HG03175 (cell line): ENCODE measurements around the gene RAPGEF5.

Source experiments
- ATAC-seq: cut with Tn5 transposase; IDR thresholded peaks from one replicate; pipeline ENCODE4 v1.9.1; 2021; ENCODE audit warnings: mild to moderate bottlenecking, moderate library complexity; ENCODE audit not compliant: unreplicated experiment

The RAPGEF5 gene

GRCh38 chr7:22350466-22351328 lies 6.3 kb downstream of the RAPGEF5 start:
- peak; percentile 65 for ATAC-seq

- no peak for ATAC-seq
Observed at GRCh38 chr7:22348379-22348778, 8.6 kb downstream of the RAPGEF5 start.

GRCh38 chr7:22346383-22347107 lies 10.4 kb downstream of the RAPGEF5 start:
- peak; percentile 55 for ATAC-seq

- no peak for ATAC-seq
Observed at GRCh38 chr7:22344655-22345054, 12.3 kb downstream of the RAPGEF5 start.

GRCh38 chr7:22343612-22344011 lies 13.3 kb downstream of the RAPGEF5 start:
- no peak for ATAC-seq

- ATAC-seq, result no peak
Observed at GRCh38 chr7:22343071-22343470, 13.9 kb downstream of the RAPGEF5 start.

- no peak for ATAC-seq
Observed at GRCh38 chr7:22339725-22340390, 17.1 kb downstream of the RAPGEF5 start.

GRCh38 chr7:22338877-22339276 lies 18.1 kb downstream of the RAPGEF5 start:
- ATAC-seq, result no peak

GRCh38 chr7:22338411-22338810 lies 18.5 kb downstream of the RAPGEF5 start:
- no peak for ATAC-seq

- ATAC-seq, result no peak
Observed at GRCh38 chr7:22333680-22334141, 23.2 kb downstream of the RAPGEF5 start.

- no peak for ATAC-seq
Observed at GRCh38 chr7:22332461-22332870, 24.5 kb downstream of the RAPGEF5 start.

- ATAC-seq, result no peak
Observed at GRCh38 chr7:22331704-22332103, 25.2 kb downstream of the RAPGEF5 start.

GRCh38 chr7:22330903-22331302 lies 26.1 kb downstream of the RAPGEF5 start:
- no peak for ATAC-seq

- ATAC-seq, result no peak
Observed at GRCh38 chr7:22329816-22330524, 27.0 kb downstream of the RAPGEF5 start.

- no peak for ATAC-seq
Observed at GRCh38 chr7:22326181-22326580, 30.8 kb downstream of the RAPGEF5 start.

- no peak for ATAC-seq
Observed at GRCh38 chr7:22325671-22326070, 31.3 kb downstream of the RAPGEF5 start.

GRCh38 chr7:22323714-22324113 lies 33.2 kb downstream of the RAPGEF5 start:
- no peak for ATAC-seq

- ATAC-seq, result no peak
Observed at GRCh38 chr7:22320416-22320815, 36.5 kb downstream of the RAPGEF5 start.

GRCh38 chr7:22319424-22320403 lies 37.2 kb downstream of the RAPGEF5 start:
- no peak for ATAC-seq

- ATAC-seq, result no peak
Observed at GRCh38 chr7:22318376-22318775, 38.6 kb downstream of the RAPGEF5 start.
